SK-N-SH treated with all-trans-retinoic acid at 6 μM for 48 hours (cell line): ENCODE results near the gene CKLF.

ENCODE experiments used
- ISL1 ChIP-seq: fragments of 250-450 bp; sonication (Bioruptor Pico); IDR thresholded peaks from 2 replicates; pipeline ENCODE4 v2.1.2; 2022; ENCODE audit warnings: mild to moderate bottlenecking, moderate library complexity
- ZFP30 ChIP-seq: fragments of 450-650 bp; formaldehyde crosslinking; IDR thresholded peaks from 2 replicates; pipeline ENCODE4 v1.5.0; 2022; ENCODE audit warnings: mild to moderate bottlenecking, moderate library complexity
- ZNF70 ChIP-seq: fragments of 450-650 bp; formaldehyde crosslinking; IDR thresholded peaks from 2 replicates; pipeline ENCODE4 v1.5.0; 2020; ENCODE audit warnings: mild to moderate bottlenecking, moderate library complexity

DNA sequence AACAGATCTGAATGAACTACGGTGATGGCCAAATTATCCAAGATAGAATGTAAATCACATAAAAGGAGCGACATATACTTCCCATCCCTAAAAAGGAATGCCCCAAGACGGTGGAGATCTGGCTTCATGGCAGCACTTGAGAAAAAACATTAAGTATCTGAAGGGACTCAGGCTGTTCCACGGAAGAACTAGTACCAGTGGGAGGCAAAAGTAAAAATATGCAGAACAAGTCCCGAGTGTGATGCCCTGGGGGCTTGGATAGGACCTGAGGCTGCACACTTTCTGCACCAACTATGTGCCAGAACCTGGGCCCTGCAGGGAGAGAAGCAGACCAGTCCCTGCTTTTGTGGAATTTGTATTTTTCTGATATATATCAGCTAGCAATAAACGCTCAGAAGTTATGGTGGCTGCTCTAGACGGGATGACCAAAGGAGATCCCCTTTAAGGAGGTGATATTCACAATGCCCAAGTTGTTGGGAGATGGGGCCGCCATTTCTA is 539 bp upstream of the CKLF start:
- TF ChIP-seq ZFP30 (CRISPR knock-in tag) (no peak), ISL1 (CRISPR knock-in tag) (no peak), ZNF70 (CRISPR knock-in tag) (no peak)
